Esophagus muscularis mucosa (tissue), 3 donors: ENCODE measurements around the gene MYBPC2.

ENCODE experiments used
- POLR2AphosphoS5 ChIP-seq, 2 donors: sonication (generic); formaldehyde crosslinking; IDR thresholded peaks; one replicate each; pipeline ENCODE4 v1.6.1; 2017; ENCODE audit warnings: antibody characterized with exemption in 2 of 2
- TF ChIP-seq, protein P1 (sequence below), 3 experiments: fragments of 200-600 bp in 2 of 3; fragments of 450-650 bp in 1 of 3; sonication (generic) in 2 of 3; IDR thresholded peaks; one replicate each; pipeline ENCODE4 v1.5.1; 2017 to 2019; ENCODE audit warnings: antibody characterized with exemption in 3 of 3, mild to moderate bottlenecking in 2 of 3, moderate library complexity in 1 of 3

DNA sequence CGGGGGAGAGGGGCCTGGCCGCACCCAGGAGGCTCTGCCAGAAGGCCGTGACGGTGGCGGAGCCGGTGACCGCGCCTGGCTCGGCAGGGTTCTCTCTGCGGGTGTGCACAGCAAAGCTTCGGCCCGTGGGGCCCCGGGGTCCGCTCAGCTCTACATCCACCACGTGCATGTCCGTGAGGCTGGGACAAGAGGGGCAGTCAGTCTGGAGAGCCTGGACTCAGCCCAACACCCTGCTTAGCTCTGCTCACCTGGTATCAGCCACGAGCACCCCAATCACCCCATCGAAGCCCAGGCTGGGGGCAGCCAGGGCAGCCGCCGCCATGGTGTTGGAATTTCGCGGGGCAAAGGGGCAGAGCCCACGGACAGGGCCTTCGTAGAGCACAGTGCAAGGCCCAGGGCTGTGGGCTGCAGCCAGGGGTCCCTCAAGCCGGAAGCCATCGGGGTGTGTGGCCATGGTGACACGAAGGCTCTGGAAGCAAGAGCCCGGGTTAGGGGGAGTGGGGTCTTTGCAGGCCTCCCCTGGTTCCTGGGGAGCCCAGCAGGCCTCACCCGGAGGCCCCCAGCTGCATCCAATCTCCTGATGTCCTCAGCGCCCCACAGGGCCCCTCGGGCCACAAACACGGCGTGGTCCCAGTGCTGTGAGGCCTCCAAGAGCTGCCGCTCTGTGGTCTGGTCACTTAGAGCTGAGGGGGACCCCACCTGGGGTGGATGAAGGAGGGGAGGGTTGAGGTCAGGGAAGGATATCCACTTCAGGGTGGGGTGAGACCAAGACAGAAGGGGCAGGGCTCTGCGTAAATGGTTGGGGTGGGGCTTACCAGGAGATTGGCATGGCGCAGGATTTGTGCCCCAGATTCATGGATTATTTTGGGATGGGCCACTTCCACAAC is 79.7 kb downstream of the MYBPC2 start:
- TF ChIP-seq, protein P1, sequence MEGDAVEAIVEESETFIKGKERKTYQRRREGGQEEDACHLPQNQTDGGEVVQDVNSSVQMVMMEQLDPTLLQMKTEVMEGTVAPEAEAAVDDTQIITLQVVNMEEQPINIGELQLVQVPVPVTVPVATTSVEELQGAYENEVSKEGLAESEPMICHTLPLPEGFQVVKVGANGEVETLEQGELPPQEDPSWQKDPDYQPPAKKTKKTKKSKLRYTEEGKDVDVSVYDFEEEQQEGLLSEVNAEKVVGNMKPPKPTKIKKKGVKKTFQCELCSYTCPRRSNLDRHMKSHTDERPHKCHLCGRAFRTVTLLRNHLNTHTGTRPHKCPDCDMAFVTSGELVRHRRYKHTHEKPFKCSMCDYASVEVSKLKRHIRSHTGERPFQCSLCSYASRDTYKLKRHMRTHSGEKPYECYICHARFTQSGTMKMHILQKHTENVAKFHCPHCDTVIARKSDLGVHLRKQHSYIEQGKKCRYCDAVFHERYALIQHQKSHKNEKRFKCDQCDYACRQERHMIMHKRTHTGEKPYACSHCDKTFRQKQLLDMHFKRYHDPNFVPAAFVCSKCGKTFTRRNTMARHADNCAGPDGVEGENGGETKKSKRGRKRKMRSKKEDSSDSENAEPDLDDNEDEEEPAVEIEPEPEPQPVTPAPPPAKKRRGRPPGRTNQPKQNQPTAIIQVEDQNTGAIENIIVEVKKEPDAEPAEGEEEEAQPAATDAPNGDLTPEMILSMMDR (IDR thresholded peaks at IDR 0.05) = no peak
- TF ChIP-seq POLR2AphosphoS5 (IDR thresholded peaks at IDR 0.05) = no peak
